Large intestine (tissue), 3 donors: ENCODE measurements around the gene NTRK1. TPM values are rescaled to one million over a fixed set of nuclear protein-coding genes. Genes with fewer than 3 reads are reported as not detected.

Source experiments
- DNase-seq, 2 donors: peaks; one replicate each; pipeline versions ENCODE4 v3.0.0 to v3.0.0-alpha.2; 2013
- H3K27ac ChIP-seq: one replicate; pipeline ENCODE4 v1.5.1; 2013; ENCODE audit warnings: low read length
- H3K27me3 ChIP-seq: 2 replicates; pipeline ENCODE4 v1.6.1; 2013; ENCODE audit warnings: low read length; ENCODE audit not compliant: control insufficient read depth, insufficient read depth
- H3K36me3 ChIP-seq: 2 replicates; pipeline ENCODE4 v1.6.1; 2013; ENCODE audit warnings: low read length; ENCODE audit not compliant: control insufficient read depth, insufficient read depth
- H3K4me1 ChIP-seq: one replicate; pipeline ENCODE4 v1.6.1; 2013; ENCODE audit warnings: low read length; ENCODE audit not compliant: control insufficient read depth, insufficient read depth
- H3K4me3 ChIP-seq: one replicate; pipeline ENCODE4 v1.5.1; 2013; ENCODE audit warnings: low read length
- H3K9me3 ChIP-seq: one replicate; pipeline ENCODE4 v1.6.1; 2013; ENCODE audit warnings: mild to moderate bottlenecking, low read depth, low read length, moderate library complexity; ENCODE audit not compliant: control insufficient read depth
- WGBS: methylation state at CpG from one replicate; pipeline ENCODE4 v1.1.5; 2013; ENCODE audit warnings: low lambda C conversion rate; ENCODE audit not compliant: insufficient coverage; 5-methylcytosine and 5-hydroxymethylcytosine counted together
- polyA plus RNA-seq: library from polyadenylated mRNA; unstranded; fragments of 120-200 nt; gene quantifications from one replicate; pipeline ENCODE4 v1.2.1, GENCODE V29; 2013

The NTRK1 gene
- polyA plus RNA-seq, 1 donor, result 0.15 TPM

GRCh38 chr1:156887734-156888133 is 27.1 kb downstream of the NTRK1 start:
- DNase-seq, result no peak
- Histone ChIP-seq H3K4me1 (peaks cover 8% of the 10 kb centered on the region), H3K36me3 (no peaks in the 10 kb centered on the region), H3K4me3 (no peak overlapping the region), H3K27me3 (peaks cover 59% of the 10 kb centered on the region), H3K27ac (no peak overlapping the region), H3K9me3 (no peaks in the 10 kb centered on the region)
- no CpG with 5 or more reads among the region's 6 CpGs for WGBS

DNA sequence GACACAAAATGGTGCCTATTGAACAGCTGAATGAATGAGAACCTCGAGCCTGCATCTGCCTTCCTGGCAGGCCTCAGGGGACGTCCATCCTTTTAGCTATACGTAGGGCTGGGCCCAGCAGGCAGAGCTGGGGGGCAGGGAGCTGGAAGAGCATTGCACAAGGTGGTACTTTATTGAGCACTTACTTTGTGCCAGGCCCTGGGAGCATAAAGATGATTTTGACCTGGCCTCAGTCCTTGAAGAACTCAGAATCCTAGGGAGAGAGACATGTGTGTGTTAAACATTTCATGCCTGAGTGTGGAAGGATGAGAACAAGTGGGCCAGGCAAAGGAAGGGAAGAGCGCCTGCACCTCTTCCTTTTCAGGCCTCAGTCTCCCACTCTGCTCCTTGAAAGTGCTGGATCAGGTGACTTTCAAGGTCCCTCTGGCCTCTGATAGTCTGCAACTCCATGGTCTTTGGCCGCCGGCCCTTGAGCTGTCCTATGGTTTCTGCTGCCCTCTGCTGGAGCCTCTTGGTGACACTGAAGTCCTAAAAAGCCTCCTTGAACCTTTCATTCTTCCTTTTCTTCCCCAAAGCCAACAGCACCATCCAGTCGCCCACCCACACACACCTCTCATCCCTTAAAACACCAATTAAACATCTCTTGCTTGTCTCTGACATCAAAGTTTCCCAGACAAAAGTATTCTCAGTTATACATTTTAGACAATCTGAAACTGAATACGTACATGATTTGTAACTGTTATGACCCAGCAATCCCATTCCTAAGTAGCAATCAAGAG is 29.3 kb downstream of the NTRK1 start:
- Histone ChIP-seq H3K27ac (no peak overlapping the region), H3K4me1 (peaks cover 13% of the 10 kb centered on the region), H3K27me3 (peaks cover 66% of the 10 kb centered on the region), H3K4me3 (no peak overlapping the region), H3K36me3 (no peaks in the 10 kb centered on the region), H3K9me3 (peaks cover 4% of the 10 kb centered on the region)
- DNase-seq, result peak; percentile 62 to 64
- 0% methylated on average over 1 of the region's 8 CpGs for WGBS

DNA sequence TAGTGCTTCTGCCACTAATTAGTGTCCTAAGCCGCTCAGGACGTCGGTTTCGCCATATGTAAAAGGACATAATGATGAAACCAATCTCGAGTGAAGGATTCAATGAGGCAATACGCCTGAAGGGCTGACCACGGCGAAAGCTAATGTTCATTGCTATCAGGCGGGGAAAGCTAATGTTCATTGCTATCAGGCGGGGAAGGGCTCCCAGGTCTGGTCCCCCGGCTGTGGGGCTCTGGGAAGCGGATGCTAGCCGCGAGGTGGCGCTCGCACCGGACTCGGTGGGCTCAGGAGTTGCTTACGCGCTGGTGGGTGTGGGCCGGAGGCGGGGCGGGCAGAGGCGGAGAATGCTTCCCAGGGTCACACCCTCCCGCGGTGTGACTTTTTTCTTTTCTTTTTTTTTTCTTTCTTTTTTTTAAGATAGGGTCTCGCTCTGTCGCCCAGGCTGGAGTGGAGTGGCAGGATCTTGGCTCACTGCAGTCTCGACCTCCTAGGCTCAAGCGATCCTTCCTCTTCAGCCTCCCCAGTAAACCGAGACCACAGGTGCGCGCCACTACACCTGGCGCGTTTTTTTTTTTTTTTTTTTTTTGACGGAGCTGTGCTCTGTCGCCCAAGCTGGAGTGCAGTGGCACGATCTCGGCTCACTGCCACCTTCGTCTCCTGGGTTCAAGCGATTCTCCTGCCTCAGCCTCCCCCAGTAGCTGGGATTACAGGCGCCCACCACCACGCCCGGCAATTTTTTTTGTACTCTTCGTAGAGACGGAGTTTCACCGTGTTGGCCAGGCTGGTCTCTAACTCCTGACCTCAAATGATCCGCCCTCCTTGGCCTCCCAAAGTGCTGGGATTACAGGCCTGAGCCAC is 31.8 kb downstream of the NTRK1 start:
- Histone ChIP-seq H3K9me3 (peaks cover 4% of the 10 kb centered on the region), H3K27me3 (peaks cover 69% of the 10 kb centered on the region), H3K4me3 (peak overlapping the region; percentile 22), H3K4me1 (peaks cover 17% of the 10 kb centered on the region), H3K36me3 (no peaks in the 10 kb centered on the region), H3K27ac (no peak overlapping the region)
- peak; percentile 89 to 92 for DNase-seq
- WGBS, result 0% methylated on average over 1 of the region's 48 CpGs

GRCh38 chr1:156893048-156893953 is 32.6 kb downstream of the NTRK1 start, which contains the start of gene PEAR1:
Gene PEAR1, plus strand, starts transcription at chr1:156893718. Its CDS starts 10,209 bp downstream, at chr1:156903927.
- H3K4me3 ChIP-seq, result peak within 1 kb of the TSS; percentile 40
- DNase-seq, result peak in 1 of 2 donors; percentile 37
- WGBS, result no CpG with 5 or more reads among the region's 60 CpGs
- no peaks in the 10 kb centered on the region for H3K36me3 ChIP-seq
- peak within 1 kb of the TSS; percentile 69 for H3K27ac ChIP-seq
- H3K4me1 ChIP-seq, result peaks cover 21% of the 10 kb centered on the region
- peaks cover 4% of the 10 kb centered on the region for H3K9me3 ChIP-seq
- peaks cover 71% of the 10 kb centered on the region for H3K27me3 ChIP-seq

GRCh38 chr1:156894001-156894400 is 33.3 kb downstream of the NTRK1 start:
- no peak for DNase-seq
- peak overlapping the region; percentile 40 for H3K4me3 ChIP-seq
- H3K27ac ChIP-seq, result peak overlapping the region; percentile 69

GRCh38 chr1:156894711-156895454 is 34.2 kb downstream of the NTRK1 start:
- no CpG with 5 or more reads among the region's 12 CpGs for WGBS
- H3K27me3 ChIP-seq, result peaks cover 77% of the 10 kb centered on the region
- H3K27ac ChIP-seq, result peak overlapping the region; percentile 69
- H3K4me3 ChIP-seq, result no peak overlapping the region
- DNase-seq, result no peak
- H3K9me3 ChIP-seq, result peaks cover 4% of the 10 kb centered on the region
- no peaks in the 10 kb centered on the region for H3K36me3 ChIP-seq
- H3K4me1 ChIP-seq, result peaks cover 27% of the 10 kb centered on the region

More at GRCh38 chr1:156894001-156894400, 33.3 kb downstream of the NTRK1 start:
- H3K36me3 ChIP-seq, result no peaks in the 10 kb centered on the region
- H3K27me3 ChIP-seq, result peaks cover 77% of the 10 kb centered on the region
- no CpG with 5 or more reads among the region's 5 CpGs for WGBS
- H3K4me1 ChIP-seq, result peaks cover 27% of the 10 kb centered on the region
- peaks cover 4% of the 10 kb centered on the region for H3K9me3 ChIP-seq

- Histone ChIP-seq H3K9me3 (peaks cover 4% of the 10 kb centered on the region), H3K36me3 (no peaks in the 10 kb centered on the region), H3K27me3 (peaks cover 80% of the 10 kb centered on the region), H3K4me3 (no peak overlapping the region), H3K4me1 (peaks cover 27% of the 10 kb centered on the region), H3K27ac (peak overlapping the region; percentile 36)
- no peak for DNase-seq
- WGBS, result 71% methylated on average over 3 of the region's 4 CpGs
Observed at GRCh38 chr1:156895455-156895812, 34.8 kb downstream of the NTRK1 start.

- Histone ChIP-seq H3K36me3 (no peaks in the 10 kb centered on the region), H3K9me3 (peaks cover 4% of the 10 kb centered on the region), H3K27me3 (peaks cover 84% of the 10 kb centered on the region), H3K4me1 (peaks cover 27% of the 10 kb centered on the region), H3K4me3 (no peak overlapping the region), H3K27ac (no peak overlapping the region)
- no peak for DNase-seq
- WGBS, result no CpG with 5 or more reads among the region's 6 CpGs
Observed at GRCh38 chr1:156895927-156896326, 35.3 kb downstream of the NTRK1 start.

GRCh38 chr1:156896490-156897033 is 35.9 kb downstream of the NTRK1 start:
- DNase-seq, result no peak
- H3K4me3 ChIP-seq, result no peak overlapping the region
- H3K36me3 ChIP-seq, result no peaks in the 10 kb centered on the region
- peaks cover 80% of the 10 kb centered on the region for H3K27me3 ChIP-seq
- H3K27ac ChIP-seq, result no peak overlapping the region
- H3K9me3 ChIP-seq, result peaks cover 4% of the 10 kb centered on the region
- no CpG with 5 or more reads among the region's 16 CpGs for WGBS
- H3K4me1 ChIP-seq, result peaks cover 27% of the 10 kb centered on the region
